ENCODE results near the gene DNTTIP2.
"Not testable (repeated sequence)": the region's sequence is repeated elsewhere in the genome, so short reads cannot be mapped to it uniquely, and the experiment has no call there.

The DNTTIP2 gene

DNA sequence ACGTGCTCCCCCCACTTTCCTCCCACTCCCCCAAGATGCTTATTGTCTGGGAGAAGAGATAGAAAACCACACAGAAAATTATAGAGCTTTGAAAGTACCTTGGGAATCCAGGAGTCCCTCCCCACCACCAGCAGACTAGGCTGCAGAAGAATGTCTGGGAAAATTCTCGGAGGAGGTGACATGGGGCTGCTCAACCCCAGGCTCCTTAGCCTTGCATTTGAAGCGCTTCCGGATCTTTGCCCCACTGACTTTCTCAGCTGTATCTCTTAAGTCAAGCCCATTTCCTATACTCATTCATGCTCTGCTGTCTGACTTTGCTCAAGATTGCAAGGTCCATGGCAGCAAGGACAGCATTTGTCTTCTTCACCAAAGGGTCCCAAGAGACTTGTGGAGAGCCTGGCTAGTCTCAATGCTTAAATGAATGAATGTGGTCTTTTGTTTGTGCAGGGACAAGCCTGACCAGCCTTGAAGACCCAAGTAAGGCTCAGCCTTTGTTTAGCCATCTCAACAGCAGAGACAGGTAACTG is 38.0 kb downstream of the DNTTIP2 start:
- no peak for DNase-seq

DNA sequence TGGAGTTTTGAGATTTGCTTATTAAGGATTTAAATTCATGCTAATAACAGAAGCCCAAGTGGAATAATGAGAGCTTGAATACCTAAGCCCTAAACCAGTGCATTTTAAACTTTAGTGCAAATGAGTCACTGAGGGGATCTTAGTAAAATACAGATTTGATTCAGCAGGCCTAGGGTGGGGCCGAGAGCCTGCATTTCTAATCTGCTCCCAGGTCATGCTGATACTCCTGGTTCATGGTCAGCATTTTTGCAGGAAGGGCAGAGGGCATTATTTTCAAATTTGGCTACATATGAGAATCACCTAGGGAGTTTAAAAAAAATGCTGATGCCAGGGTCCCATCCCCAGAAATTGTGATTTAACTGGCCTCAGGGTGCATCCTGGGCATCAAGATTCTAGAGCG is 39.3 kb downstream of the DNTTIP2 start:
- no peak for DNase-seq

DNA sequence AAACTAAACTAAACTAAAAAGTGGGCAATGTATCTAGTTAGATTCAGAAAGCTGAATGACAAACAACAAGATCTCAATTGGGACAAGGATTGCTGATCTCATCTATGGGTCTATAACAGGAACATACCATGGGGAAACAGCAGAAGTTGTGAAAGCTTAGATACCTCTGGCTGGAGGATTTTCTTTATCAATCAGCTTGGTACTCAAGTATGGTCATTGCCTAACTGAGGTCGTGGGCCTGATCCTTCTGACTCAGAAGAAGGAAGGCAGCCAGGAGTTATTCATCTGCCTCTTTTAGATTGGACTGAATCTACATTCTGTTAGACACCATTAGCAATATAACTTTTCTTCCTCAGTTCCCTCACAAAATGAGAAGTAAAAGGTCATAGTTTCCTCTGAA is 39.7 kb downstream of the DNTTIP2 start:
- no peak for DNase-seq

DNA sequence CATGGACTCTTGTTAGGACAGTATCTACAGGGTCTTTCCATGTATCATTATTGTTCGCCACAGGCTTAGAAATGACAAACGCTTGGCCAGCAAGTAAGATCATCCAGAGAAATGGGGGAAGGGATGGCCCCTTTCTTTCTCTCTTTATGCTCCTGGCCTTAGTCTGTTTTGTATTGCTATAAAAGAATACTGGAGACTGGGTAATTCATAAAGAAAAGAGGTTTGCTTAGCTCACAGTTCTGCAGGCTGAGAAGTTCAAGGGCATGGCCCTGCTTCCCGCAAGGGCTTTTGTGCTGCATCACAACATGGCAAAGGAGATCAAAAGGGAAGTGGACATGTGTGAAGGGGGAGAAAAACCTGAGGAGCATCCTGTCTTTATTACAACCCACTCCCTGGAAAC is 41.0 kb downstream of the DNTTIP2 start:
- DNase-seq, result no peak

DNA sequence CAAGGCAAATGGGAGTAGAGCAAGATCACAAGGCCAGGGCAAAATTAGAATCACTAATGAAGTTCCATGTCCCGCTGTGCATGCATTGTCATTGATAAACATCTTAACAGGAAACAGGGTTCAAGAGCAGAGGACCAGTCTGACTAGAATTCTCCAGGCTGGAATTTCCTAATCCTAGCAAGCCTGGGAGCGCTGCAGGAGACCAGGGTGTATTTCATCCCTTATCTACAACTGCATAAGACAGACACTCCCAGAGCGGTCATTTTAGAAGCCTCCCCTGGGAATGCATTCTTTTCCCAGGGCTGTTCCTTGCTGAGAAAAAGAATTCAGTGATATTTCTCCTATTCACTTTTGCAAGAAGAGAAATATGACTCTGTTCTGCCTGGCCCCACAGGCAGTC is 45.7 kb downstream of the DNTTIP2 start:
- not testable (repeated sequence) for DNase-seq

DNA sequence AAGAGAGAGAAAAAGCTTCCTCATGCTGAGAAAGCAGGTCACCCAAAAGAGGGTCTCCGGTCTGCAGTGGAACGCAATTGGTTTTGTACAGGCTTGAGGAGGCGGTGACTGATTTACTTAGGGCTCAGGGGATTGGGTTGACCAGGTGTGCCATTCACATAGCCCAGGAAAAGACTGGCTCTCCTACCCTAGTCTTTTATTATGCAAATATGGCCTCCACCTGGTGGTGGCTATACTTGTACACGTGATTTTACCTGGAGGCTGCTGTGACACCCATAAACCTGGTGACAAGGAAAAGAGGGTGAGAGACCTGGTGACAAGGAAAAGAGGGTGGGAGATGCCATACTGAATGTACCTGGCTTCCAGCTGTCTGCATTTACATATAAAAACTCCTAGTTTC is 49.9 kb downstream of the DNTTIP2 start:
- DNase-seq, result no peak

DNA sequence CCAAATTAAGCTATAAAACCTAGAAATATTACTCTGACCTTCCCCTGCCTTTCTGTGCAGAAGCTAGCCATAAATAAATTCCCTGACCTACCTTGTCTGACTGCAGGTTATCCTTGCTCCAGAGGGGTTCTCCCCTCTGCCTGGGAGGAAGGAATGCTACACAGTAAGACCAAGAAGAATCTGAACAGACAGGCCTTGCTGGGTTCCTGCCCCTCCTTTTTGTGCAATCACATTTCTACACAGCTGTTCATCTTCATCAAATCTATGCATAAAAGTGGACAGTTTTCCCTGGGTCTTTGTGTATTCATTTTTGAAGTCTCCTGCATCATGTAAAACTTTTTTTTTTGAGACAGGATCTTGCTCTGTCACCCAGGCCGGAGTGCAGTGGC is 50.6 kb downstream of the DNTTIP2 start:
- DNase-seq, result no peak

DNA sequence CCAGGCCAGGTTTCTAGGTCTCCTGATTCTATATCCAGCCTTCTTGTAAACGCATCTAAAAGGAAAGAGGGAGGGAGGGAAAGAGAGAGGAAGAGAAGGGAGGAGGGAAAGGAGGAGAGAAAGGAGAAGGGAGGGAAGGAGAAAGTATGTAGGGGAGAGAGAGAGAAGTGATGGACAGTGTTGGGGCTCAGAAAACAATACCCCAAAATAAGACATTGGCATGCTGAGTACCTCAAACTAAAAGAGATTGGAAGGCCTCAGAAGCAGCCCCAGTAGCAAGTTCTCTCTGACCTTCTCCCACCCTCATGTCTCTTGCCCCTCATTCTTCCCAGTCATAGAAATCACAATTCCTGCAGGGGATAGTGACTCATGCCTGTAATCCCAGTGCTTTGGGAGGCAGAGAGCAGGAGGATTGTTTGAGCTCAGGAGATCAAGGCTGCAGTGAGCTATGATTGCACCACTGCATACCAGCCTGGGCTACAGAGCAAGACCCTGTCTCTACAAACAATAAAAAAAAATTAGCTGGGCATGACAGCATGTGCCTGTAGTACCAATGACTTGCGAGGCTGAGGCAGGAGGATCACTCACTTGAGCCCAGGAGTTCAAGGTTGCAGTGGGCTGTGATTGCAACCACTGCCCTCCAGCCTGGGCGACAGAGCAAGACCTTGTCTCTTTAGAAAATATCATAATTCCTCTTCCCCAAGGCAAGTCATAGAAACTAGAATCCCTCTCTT is 51.2 kb downstream of the DNTTIP2 start:
- DNase-seq, result no peak

DNA sequence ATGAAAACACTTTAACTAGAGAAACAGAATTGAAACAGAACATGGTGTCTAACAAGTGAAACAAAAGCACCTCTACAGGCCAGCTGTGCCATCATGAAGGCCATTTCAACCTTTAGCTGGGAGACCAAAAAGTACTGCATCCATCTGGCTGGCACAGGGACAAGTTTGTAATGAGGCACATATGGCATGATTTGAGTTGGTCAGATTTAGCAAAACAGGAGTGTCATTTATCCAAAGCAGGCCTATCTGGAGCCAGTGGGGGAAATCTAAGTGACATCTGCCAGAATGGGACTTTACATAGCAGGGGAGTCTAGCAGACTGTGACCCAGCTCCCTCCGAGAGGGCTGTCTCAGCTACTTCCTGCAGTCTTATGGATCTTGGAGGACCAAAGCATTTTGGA is 51.9 kb downstream of the DNTTIP2 start:
- no peak for DNase-seq

DNA sequence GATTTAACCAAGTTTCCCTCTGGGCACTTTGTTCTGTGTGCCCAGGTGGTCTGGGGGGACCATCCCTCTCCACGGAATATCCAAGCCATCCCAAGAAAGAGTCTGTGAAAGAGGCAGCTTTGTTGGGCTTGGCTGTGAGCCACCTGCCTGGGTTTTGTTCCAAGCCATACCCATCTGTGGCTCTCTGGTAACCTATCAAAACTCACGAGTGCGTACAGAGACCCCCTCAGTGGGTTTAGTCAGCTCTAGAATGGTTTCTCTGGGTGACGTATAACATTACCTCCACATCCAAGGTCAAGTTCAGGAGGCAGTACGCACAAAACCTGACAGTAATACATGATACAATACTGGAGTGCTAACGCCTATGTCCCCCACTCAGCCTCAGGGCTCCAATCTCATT is 54.2 kb downstream of the DNTTIP2 start:
- no peak for DNase-seq

DNA sequence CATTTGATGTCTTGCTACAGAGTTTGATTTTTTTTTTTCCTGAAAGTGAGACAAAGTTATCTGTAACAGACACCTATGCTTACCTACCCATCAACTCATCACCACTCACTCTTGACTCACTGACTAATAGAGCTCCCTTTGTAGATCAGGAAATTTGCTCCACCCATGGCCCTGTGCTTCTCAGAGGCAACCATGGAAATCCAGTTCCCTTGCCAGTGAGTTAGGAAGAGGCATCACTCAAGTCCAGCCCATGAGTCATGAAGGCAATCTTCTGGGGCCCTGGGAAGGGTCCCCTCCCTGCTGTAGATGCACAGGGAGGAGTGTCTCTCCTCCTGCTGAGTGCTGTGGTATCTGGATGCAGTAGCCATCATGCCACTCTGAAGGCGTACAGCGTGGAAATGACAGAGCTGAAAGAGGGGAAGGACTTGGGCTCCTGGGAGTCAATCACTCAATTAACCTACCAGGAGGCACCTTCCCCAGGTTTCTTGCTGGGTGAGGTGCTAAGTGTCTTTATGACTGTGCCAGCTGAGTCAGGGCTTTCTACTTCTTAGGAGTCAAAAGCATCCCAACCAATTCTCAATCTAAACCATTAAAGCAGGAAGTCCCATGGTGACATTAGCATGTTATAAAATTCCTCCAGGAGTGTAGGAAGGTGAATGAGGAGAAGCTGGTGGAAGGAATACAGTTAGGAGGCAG is 56.1 kb downstream of the DNTTIP2 start:
- DNase-seq, result peak in 1 of 2 experiments; percentile 9

DNA sequence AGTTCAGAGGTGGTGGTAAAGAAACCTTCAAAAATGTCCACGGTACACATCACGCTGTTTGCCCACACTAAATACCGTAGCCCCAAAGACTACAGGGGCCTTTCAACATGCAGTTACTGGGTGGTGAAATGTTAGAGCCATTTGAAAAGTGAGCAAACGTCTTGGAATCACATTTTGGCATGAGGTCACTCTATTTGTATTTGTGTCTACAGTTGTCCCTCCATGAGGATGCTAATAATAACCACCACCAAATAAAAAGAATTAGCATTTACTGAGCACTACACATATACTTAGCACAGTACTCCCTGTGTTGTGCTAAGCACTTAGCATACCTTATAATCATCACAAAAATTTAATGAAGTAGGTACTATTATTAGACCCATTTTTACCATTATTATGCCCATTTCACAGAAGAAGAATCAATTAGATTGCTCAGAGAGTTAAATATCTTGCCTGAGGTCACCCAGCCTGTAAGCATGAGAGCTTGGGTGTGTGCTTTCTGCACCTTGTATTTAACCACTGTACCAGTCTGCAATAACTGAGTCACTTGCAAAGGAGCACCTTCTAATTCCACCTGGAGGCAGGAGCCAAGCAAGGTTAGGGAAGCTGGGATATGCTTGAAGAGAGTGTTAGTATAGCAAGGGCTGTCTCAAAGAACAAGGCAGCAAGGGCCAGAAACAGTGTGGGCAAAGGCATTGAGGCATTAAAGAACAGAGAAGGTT is 57.4 kb downstream of the DNTTIP2 start:
- no peak for DNase-seq

DNA sequence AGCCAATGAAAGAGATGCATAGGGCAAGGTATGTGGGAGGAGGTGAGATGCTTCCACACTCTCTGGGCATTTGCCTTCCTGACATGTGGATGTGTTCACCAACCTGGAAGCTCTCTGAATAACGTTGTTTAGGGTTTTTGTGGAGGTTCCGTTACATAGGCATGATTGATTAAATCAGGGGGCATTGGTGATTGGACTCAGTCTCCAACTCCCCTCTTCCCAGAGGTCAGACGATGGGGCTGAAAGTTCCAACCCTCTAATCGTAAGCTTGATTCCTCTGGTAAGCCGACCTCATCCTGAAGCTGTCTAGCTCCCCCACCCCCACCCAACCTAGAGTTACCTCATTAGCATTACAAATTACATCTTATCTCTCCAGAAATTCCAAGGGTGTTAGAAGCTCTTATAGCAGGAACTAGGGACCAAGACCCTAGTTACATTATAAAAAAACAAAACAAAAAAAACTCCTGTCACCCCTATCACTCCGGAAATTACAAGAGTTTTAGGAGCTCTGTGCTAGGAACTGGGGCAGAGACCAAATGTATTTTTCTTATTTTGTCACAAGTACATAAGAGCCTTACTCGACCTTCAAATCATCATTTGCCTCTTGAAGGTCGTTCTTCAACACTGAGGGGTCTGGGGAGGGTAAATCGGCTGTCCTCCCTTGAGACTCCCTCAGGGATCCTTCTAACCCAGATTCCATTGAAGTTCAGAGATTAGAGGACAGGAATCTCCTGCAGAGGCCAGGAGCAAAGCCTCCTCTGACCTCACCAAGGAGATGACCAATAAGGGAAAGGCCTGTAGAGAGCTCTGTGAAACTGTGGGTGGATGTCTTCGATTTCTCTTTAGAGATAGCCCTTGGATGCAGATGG is 58.2 kb downstream of the DNTTIP2 start:
- no peak for DNase-seq

DNA sequence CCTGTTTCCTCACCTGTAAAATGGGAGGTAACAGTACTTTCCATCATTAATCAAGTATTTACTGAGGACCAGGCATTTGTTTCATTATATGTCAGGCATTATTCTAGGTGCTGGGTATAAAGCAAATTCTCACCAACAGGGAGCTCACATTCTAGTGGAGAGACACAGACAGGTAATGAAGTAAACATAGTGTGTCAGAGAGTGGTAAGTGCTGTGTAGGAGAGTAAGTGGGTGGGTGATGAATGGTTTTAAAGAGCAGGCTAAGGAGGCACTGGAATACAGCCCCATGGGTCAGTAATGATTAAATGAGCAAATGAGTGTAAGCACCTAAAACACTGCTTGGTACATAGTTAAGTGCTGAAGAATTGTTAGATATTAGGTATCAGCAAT is 60.4 kb downstream of the DNTTIP2 start:
- DNase-seq, result no peak

DNA sequence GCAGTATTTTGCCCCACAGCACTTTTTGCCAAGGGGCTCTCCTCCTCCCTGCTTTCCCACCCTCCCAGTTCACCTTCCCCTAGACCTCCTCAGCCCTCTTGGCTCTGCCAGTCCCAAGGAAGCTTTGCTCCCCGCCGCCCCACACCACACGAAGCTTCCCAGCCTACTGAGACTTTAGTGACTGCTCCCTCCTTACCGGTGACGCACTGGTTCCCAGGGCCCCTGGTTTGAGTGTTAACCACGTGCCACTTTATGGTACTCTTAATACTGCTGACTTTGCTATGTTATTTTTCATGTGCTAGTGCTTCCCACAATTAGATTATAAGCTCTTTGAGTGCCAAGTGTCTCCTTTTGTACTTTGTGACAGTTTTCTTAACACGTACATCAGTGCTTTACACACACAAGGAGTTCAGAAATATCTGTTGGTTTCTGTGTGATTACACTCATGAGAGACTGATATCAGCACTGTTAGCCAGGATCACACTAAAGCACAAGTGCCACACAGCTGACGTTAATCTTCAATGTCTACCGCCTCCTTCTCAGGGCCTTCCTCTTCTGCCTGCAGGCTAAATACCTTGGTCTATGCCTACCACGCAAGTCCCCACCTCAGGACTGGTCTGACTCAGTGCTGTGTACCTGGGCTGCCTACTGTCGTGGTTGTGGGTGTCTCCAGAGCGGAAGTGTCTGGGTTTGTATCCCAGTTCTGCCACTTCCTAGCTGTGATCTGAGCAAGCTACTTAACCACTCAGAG is 61.0 kb downstream of the DNTTIP2 start:
- DNase-seq, result peak; percentile 21 to 36

DNA sequence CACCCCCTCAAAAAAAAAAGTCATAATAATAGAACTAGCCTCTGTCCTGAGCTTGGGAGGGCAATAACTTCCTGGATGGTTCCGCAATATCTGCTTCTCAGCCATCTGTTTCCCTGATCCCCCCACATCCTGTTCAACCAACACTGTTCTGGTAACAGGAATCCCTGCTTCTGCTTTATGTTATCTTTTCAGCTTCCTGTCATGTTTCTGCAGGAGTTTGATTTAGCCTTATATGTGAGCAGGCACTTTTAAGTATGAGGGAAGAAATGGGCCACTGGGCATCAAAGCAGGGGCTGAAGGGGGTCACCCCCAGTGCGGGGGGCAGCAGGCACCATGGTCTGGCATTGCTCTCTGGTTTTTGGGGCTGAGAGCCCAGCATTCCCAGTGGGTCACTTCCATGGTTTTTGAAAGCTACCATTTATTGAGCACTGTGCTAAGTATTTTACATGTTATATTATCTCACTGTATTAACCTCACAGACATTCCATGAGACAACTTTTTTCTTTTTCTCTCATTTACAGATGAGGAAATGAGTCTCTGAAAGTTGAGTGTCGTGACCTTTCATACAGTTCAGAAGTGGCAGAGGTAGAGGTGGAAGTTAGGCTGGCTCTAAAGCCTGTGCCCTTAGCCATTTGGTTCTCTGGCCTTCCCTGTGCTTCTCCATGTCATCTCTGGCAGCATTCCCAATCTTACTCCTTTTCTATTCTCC is 61.9 kb downstream of the DNTTIP2 start:
- DNase-seq, result no peak

All from activated CD4-positive, alpha-beta T cell treated with anti-CD3 and anti-CD28 coated beads, Interleukin-2, amount 50 U/mL, for 48 hours (primary cell).